ENCODE measurements around the gene LCN6. TPM values are rescaled to one million over a fixed set of nuclear protein-coding genes. Genes with fewer than 3 reads are reported as not detected.

LCN6 gene
- polyA plus RNA-seq, 3 donors, result not detected

- 97% methylated on average over 8 of the region's 14 CpGs for WGBS (ENCODE audit: insufficient coverage)
- no peaks in the 10 kb centered on the region for H3K4me1 ChIP-seq (ENCODE audit: control insufficient read depth in 1 of 2, insufficient read depth in 2 of 2, low read length in 2 of 2)
- no peak overlapping the region for H3K4me3 Mint-ChIP-seq
Measured at GRCh38 chr9:136765041-136765440, 16.7 kb upstream of the LCN6 start.

GRCh38 chr9:136764301-136764891 lies 16.1 kb upstream of the LCN6 start, which contains the start of gene LCN15:
LCN15 (minus strand) TSS chr9:136764518; CDS start chr9:136764488, 30 bp downstream.
- Histone ChIP-seq H3K9me3 (replicated peaks in 1 of 2; ENCODE audit: control insufficient read depth in 1 of 2, insufficient read depth in 1 of 2, low read length in 2 of 2) (no peaks in the 10 kb centered on the region), H3K36me3 (replicated peaks in 1 of 2; ENCODE audit: control insufficient read depth in 1 of 2, insufficient read depth in 2 of 2, low read length in 2 of 2) (no peaks in the 10 kb centered on the region), H3K4me1 (ENCODE audit: control insufficient read depth in 1 of 2, insufficient read depth in 2 of 2, low read length in 2 of 2) (no peaks in the 10 kb centered on the region), H3K27ac (ENCODE audit: low read depth in 1 of 2, low read length in 2 of 2) (no peak within 1 kb of the TSS), H4K20me1 (ENCODE audit: insufficient read depth, low read length) (no peaks in the 10 kb centered on the region), H3K4me2 (replicated peaks; ENCODE audit: extremely low read depth, low read length, poor library complexity, severe bottlenecking) (no peak within 1 kb of the TSS), H3K79me2 (ENCODE audit: insufficient read depth, low read length) (no peaks in the 10 kb centered on the region), H3K27me3 (ENCODE audit: control insufficient read depth in 2 of 2, insufficient read depth in 2 of 2, low read length in 2 of 2) (no peaks in the 10 kb centered on the region), H3K4me3 (replicated peaks in 1 of 3; ENCODE audit: low read depth in 2 of 3, low read length in 3 of 3) (no peak within 1 kb of the TSS), H2AFZ (ENCODE audit: insufficient read depth, low read depth, low read length, poor library complexity, severe bottlenecking) (no peak within 1 kb of the TSS), H3K9ac (ENCODE audit: insufficient read depth, low read length, poor library complexity, severe bottlenecking) (no peak within 1 kb of the TSS)
- no peak for DNase-seq
- Mint-ChIP-seq H3K4me3 (no peak within 1 kb of the TSS), H3K27ac (peak within 1 kb of the TSS in 1 of 7 donors; percentile 31), H3K36me3 (no peaks in the 10 kb centered on the region), H3K4me1 (peaks cover 13% of the 10 kb centered on the region), H3K9me3 (peaks cover 0 to 2% (median 0%) of the 10 kb centered on the region in 7 donors), H3K27me3 (ENCODE audit: low read depth in 3 of 3) (peaks cover 10 to 23% (median 20%) of the 10 kb centered on the region in 3 donors)
- no peak for TF ChIP-seq CTCF (IDR thresholded peaks at IDR 0.05)
- intact Hi-C loops (cut with micrococcal nuclease), result no loop called here
- WGBS (ENCODE audit: insufficient coverage), result 92% methylated on average over 9 of the region's 14 CpGs

More at GRCh38 chr9:136765041-136765440, 16.7 kb upstream of the LCN6 start:
- Histone ChIP-seq H3K27me3 (ENCODE audit: control insufficient read depth in 2 of 2, insufficient read depth in 2 of 2, low read length in 2 of 2) (no peaks in the 10 kb centered on the region), H3K9me3 (replicated peaks in 1 of 2; ENCODE audit: control insufficient read depth in 1 of 2, insufficient read depth in 1 of 2, low read length in 2 of 2) (no peaks in the 10 kb centered on the region), H3K9ac (ENCODE audit: insufficient read depth, low read length, poor library complexity, severe bottlenecking) (no peak overlapping the region), H3K79me2 (ENCODE audit: insufficient read depth, low read length) (no peaks in the 10 kb centered on the region), H3K36me3 (replicated peaks in 1 of 2; ENCODE audit: control insufficient read depth in 1 of 2, insufficient read depth in 2 of 2, low read length in 2 of 2) (no peaks in the 10 kb centered on the region), H4K20me1 (ENCODE audit: insufficient read depth, low read length) (no peaks in the 10 kb centered on the region), H2AFZ (ENCODE audit: insufficient read depth, low read depth, low read length, poor library complexity, severe bottlenecking) (no peak overlapping the region), H3K4me3 (replicated peaks in 1 of 3; ENCODE audit: low read depth in 2 of 3, low read length in 3 of 3) (no peak overlapping the region), H3K4me2 (replicated peaks; ENCODE audit: extremely low read depth, low read length, poor library complexity, severe bottlenecking) (no peak overlapping the region), H3K27ac (ENCODE audit: low read depth in 1 of 2, low read length in 2 of 2) (no peak overlapping the region)
- Mint-ChIP-seq H3K36me3 (no peaks in the 10 kb centered on the region), H3K4me1 (peaks cover 13% of the 10 kb centered on the region), H3K27ac (no peak overlapping the region), H3K27me3 (ENCODE audit: low read depth in 3 of 3) (peaks cover 10 to 27% (median 20%) of the 10 kb centered on the region in 3 donors), H3K9me3 (peaks cover 0 to 2% (median 0%) of the 10 kb centered on the region in 7 donors)
- DNase-seq, result no peak
- intact Hi-C loops (cut with micrococcal nuclease), result no loop called here
- no peak for TF ChIP-seq CTCF (IDR thresholded peaks at IDR 0.05)

All from CD14-positive monocyte (primary cell).